ENCODE results near the gene UVSSA.
"Not testable (repeated sequence)": the region's sequence is repeated elsewhere in the genome, so short reads cannot be mapped to it uniquely, and the experiment has no call there.

The UVSSA gene

DNA sequence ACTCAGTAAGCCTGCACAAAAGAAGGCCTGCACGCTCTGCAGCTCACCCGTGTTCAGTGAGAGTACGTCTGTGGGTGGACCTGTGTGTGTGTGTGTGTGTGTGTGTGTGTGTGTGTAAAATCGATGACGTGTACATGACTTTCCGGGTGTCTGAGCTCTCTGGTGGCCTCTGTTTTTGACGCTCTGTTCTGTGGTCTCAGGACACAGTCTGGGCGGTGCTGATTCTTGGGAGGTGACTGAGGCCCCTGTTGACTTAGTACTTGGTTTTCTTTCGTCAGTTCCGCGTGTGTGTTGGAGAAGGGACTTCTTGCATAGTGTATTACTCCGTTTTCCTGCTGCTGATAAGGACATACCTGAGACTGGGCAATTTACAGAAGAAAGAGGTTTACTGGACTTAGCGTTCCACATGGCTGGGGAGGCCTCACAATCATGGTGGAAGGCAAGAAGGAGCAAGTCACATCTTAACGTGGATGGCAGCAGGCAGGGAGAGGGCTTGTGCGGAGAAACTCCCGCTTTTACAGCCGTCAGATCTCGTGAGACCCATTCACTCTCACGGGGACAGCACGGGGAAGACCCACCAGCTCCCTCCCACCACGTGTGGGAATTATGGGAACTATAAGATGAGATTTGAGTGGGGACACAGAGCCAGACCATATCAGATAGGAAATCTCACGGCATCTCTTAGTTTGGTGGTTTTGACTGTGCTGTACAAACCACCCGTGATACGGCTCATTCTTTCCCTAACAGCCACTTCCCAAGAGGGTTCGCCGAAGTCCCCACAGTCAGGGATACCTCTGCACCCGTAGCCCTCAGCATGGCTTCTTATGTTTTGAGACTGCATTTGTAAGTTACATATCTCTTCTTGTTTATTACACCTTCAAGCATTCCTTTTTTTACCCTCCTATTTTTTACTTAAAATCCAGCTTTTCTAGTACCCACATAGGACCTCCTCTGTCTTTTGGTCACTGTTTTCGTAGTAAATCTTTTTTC, 24.5 kb downstream of the UVSSA start:
- no peak overlapping the region for H3K4me3 ChIP-seq (ENCODE audit: low read depth, low read length)
- no peak for DNase-seq (ENCODE audit: low read depth)

DNA sequence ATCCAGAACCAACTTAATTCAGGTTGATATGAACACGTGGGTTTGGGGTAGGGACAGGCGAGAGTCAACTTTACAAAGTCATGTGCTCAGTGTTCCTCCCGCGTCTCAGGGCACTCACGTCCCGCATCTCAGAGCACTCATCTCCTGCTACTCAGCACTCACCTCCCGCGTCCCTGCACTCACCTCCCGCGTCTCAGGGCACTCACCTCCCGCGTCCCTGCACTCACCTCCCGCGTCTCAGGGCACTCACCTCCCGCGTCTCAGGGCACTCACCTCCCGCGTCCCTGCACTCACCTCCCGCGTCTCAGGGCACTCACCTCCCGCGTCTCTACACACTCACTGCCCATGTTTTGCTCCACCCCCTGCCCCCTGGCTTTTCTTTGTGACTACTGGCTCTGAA, 25.6 kb downstream of the UVSSA start:
- DNase-seq (ENCODE audit: low read depth); H3K4me3 ChIP-seq (ENCODE audit: low read depth, low read length): not testable (repeated sequence)

DNA sequence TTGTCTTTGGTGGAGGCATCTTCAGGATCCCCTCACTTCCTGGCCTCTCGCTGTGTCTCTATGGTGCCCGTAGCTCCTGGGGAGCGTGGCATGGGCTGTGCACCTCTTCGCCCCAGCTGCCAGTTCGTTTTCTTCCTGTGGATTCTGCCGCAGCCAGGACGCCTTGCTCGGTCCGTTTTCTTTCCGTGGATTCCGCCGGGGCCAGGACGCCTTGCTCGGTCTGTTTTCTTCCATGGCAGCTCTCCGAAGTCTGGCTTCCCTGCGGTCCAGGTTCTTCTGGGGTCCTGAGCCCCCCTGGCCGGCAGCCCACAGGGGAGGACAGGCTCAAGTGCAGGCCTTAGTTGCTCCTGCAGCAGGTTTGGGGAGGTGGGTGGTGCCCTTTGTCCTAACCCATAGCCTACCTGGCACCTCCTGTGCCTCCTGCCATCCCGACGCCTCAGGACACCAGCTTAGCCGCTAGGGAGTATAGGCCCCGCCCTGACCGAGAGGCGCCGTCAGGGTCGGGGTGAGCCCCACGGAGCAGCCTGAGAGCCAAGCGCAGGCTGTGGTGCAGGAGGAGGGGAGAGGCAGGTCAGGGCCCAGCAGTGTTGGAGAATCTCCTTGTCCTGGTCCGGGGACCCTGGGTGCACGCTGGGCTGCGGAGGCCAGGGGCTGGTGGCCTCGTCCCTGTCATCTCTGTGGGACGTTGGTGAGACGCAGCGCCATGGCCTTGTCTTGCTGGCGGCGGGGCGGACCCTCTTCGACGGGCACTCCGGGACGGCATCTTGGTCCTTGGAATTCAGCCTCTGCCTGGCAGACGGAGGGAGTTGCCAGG, 27.1 kb downstream of the UVSSA start:
- no peak for DNase-seq (ENCODE audit: low read depth)
- no peak overlapping the region for H3K4me3 ChIP-seq (ENCODE audit: low read depth, low read length)

GRCh38 chr4:1374706-1375045, 27.7 kb downstream of the UVSSA start:
- no peak for DNase-seq (ENCODE audit: low read depth)
- H3K4me3 ChIP-seq (ENCODE audit: low read depth, low read length): no peak overlapping the region

GRCh38 chr4:1375051-1375721, 28.2 kb downstream of the UVSSA start:
- no peak overlapping the region for H3K4me3 ChIP-seq (ENCODE audit: low read depth, low read length)
- DNase-seq (ENCODE audit: low read depth): no peak

GRCh38 chr4:1375761-1376322, 28.8 kb downstream of the UVSSA start:
- no peak overlapping the region for H3K4me3 ChIP-seq (ENCODE audit: low read depth, low read length)
- no peak for DNase-seq (ENCODE audit: low read depth)

GRCh38 chr4:1376391-1376840, 29.4 kb downstream of the UVSSA start:
- no peak overlapping the region for H3K4me3 ChIP-seq (ENCODE audit: low read depth, low read length)
- DNase-seq (ENCODE audit: low read depth): no peak

GRCh38 chr4:1376841-1377605, 30.0 kb downstream of the UVSSA start:
- H3K4me3 ChIP-seq (ENCODE audit: low read depth, low read length): no peak overlapping the region
- no peak for DNase-seq (ENCODE audit: low read depth)

GRCh38 chr4:1377606-1378261, 30.7 kb downstream of the UVSSA start:
- DNase-seq (ENCODE audit: low read depth): no peak
- no peak overlapping the region for H3K4me3 ChIP-seq (ENCODE audit: low read depth, low read length)

DNA sequence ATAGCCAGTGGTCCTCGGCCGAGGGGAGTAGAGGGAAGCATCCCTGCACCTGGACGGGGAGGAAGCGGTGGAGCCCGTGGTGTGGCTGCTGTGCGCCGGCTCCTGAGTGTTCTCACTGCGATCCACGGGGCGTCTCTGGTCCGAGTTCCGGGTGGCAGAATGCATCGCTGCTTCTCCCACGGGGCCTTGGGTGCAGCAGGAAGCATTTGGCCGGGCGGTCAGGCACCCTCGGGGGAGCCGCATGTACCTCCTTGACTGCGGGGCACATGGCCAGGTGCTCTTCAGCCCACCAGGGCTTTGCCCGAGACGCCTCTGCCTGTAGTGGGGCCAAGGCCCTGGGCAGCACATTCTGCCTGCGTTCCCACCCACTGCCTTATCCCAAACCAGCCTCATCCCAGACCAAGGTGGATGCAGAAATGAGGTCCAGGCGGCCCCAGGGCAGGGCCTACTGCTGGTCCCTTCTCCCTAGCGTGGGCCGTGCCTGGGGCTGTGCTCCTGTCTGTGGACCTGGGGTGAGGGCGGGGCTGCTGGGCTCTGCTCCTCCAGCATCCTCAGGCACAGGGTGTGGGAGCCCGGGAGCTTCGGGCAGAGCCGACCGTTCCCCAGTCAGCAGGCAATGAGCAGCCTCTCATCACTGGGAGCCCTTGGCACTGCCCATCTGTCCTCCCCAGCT, 31.7 kb downstream of the UVSSA start:
- no peak overlapping the region for H3K4me3 ChIP-seq (ENCODE audit: low read depth, low read length)
- no peak for DNase-seq (ENCODE audit: low read depth)

DNA sequence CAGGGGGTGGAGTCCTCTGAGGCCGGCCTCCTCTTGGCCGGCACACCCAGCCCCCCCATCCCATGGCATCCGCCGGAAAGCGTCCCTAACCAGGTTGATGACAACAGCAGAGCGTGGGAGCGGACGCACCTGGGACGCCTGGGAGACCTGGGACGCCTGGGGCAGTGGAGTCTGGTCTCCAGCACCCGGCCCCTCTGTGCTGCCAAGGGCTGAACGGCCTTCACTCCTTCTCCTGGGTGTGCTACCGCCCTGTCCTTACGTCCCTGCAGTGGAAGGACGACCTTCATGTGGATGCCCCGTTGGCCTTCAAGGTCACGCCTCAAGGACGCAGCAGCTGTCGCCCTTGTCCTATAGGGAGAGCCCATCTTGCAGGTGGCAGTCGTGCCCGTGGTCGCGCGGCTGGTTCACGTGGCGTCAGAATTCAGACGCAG, 32.4 kb downstream of the UVSSA start:
- H3K4me3 ChIP-seq (ENCODE audit: low read depth, low read length): no peak overlapping the region
- DNase-seq (ENCODE audit: low read depth): no peak

- no peak overlapping the region for H3K4me3 ChIP-seq (ENCODE audit: low read depth, low read length)
- DNase-seq (ENCODE audit: low read depth): no peak
Measured at GRCh38 chr4:1379801-1380331, 32.9 kb downstream of the UVSSA start.

- no peak overlapping the region for H3K4me3 ChIP-seq (ENCODE audit: low read depth, low read length)
- no peak for DNase-seq (ENCODE audit: low read depth)
Measured at GRCh38 chr4:1380368-1381151, 33.6 kb downstream of the UVSSA start.

- no peak for DNase-seq (ENCODE audit: low read depth)
- no peak overlapping the region for H3K4me3 ChIP-seq (ENCODE audit: low read depth, low read length)
Measured at GRCh38 chr4:1381181-1381621, 34.2 kb downstream of the UVSSA start.

DNA sequence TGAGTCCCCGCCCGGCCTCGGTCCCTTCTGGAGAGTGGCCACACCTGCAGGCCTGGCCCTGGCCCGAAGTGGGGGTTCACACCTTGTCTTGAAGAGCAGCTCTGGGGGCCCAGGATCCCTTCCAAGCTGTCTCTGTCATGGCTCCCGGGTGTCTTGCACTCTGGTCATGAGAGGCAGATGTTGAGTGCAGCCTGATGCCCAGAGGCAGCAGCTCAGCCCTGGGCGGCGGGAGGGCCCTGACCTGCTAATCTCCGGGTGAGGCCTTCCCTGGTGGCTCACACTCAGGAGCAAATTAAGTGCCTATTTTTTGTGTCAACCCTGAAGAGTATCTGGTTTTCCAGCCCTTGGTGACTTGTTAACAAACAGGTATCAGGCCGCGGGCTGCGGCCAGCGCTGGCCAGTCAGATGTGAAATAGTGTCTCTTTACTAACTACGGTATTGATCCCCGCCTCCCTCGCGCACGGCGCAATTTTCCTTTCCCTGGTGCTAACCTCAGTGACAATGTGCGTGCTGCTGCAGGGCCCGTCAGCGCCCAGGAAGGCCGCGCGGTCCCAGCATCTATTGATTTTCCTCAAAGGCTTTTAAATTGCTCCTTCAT, 35.0 kb downstream of the UVSSA start:
- H3K4me3 ChIP-seq (ENCODE audit: low read depth, low read length): no peak overlapping the region
- no peak for DNase-seq (ENCODE audit: low read depth)

Data from skeletal muscle cell (primary cell).